Kidney capillary endothelial cell (primary cell): Measurements from ENCODE around the gene NFAT5.
"Not testable (repeated sequence)": the region's sequence is repeated elsewhere in the genome, so short reads cannot be mapped to it uniquely, and the experiment has no call there.

Source experiments
- DNase-seq: peaks from one replicate; pipeline ENCODE4 v3.0.0-alpha.2; 2018; ENCODE audit warnings: low spot score

The NFAT5 gene

GRCh38 chr16:69595127-69596036 is 29.6 kb downstream of the NFAT5 start:
- DNase-seq: peak; percentile 23

- DNase-seq: no peak
Observed at GRCh38 chr16:69596801-69597200, 31.0 kb downstream of the NFAT5 start.

GRCh38 chr16:69598045-69598444 is 32.3 kb downstream of the NFAT5 start:
- no peak for DNase-seq

GRCh38 chr16:69599731-69600130 is 34.0 kb downstream of the NFAT5 start:
- no peak for DNase-seq

- no peak for DNase-seq
Observed at GRCh38 chr16:69600202-69600601, 34.4 kb downstream of the NFAT5 start.

- DNase-seq: no peak
Observed at GRCh38 chr16:69601250-69601649, 35.5 kb downstream of the NFAT5 start.

- no peak for DNase-seq
Observed at GRCh38 chr16:69606985-69607384, 41.2 kb downstream of the NFAT5 start.

GRCh38 chr16:69607674-69608073 is 41.9 kb downstream of the NFAT5 start:
- DNase-seq: no peak

GRCh38 chr16:69610356-69610755 is 44.6 kb downstream of the NFAT5 start:
- no peak for DNase-seq

- DNase-seq: no peak
Observed at GRCh38 chr16:69611103-69611640, 45.4 kb downstream of the NFAT5 start.

- no peak for DNase-seq
Observed at GRCh38 chr16:69613378-69614154, 47.8 kb downstream of the NFAT5 start.

- no peak for DNase-seq
Observed at GRCh38 chr16:69615528-69615927, 49.8 kb downstream of the NFAT5 start.

- no peak for DNase-seq
Observed at GRCh38 chr16:69616082-69616481, 50.3 kb downstream of the NFAT5 start.

- DNase-seq: no peak
Observed at GRCh38 chr16:69618307-69618706, 52.5 kb downstream of the NFAT5 start.

- DNase-seq: no peak
Observed at GRCh38 chr16:69618721-69619120, 53.0 kb downstream of the NFAT5 start.

- DNase-seq: no peak
Observed at GRCh38 chr16:69619514-69619913, 53.7 kb downstream of the NFAT5 start.

GRCh38 chr16:69620573-69620972 is 54.8 kb downstream of the NFAT5 start:
- DNase-seq: no peak

- DNase-seq: no peak
Observed at GRCh38 chr16:69621225-69621624, 55.5 kb downstream of the NFAT5 start.

GRCh38 chr16:69626256-69626655 is 60.5 kb downstream of the NFAT5 start:
- DNase-seq: no peak

GRCh38 chr16:69632828-69633227 is 67.1 kb downstream of the NFAT5 start:
- DNase-seq: no peak

- no peak for DNase-seq
Observed at GRCh38 chr16:69633375-69633774, 67.6 kb downstream of the NFAT5 start.

GRCh38 chr16:69636563-69637146 is 70.9 kb downstream of the NFAT5 start:
- DNase-seq: not testable (repeated sequence)
